Endodermal cell (in vitro differentiated cells): Measurements from ENCODE around the gene COX7A2. TPM values are rescaled to one million over a fixed set of nuclear protein-coding genes. Genes with fewer than 3 reads are reported as not detected.

Source experiments
- DNase-seq: peaks from one replicate; pipeline ENCODE4 v3.0.0-alpha.2; 2017
- H3K27ac ChIP-seq: 2 replicates; pipeline ENCODE4 v1.5.1; 2013; ENCODE audit warnings: mild to moderate bottlenecking, low read depth, low read length, moderate library complexity
- H3K27me3 ChIP-seq: 2 replicates; pipeline ENCODE4 v1.6.1; 2013; ENCODE audit warnings: mild to moderate bottlenecking, low read length, moderate library complexity; ENCODE audit not compliant: insufficient read depth, control insufficient read depth, poor library complexity, severe bottlenecking
- H3K36me3 ChIP-seq: 2 replicates; pipeline ENCODE4 v1.7.0; 2013; ENCODE audit warnings: mild to moderate bottlenecking, low read length, moderate library complexity; ENCODE audit not compliant: control insufficient read depth, insufficient read depth
- H3K4me1 ChIP-seq: one replicate; pipeline ENCODE4 v1.7.0; 2013; ENCODE audit warnings: low read length; ENCODE audit not compliant: control insufficient read depth, insufficient read depth
- H3K4me3 ChIP-seq: 2 replicates; pipeline ENCODE4 v1.5.1; 2013; ENCODE audit warnings: mild to moderate bottlenecking, low read length, moderate library complexity
- H3K9ac ChIP-seq: 2 replicates; pipeline ENCODE4 v1.6.1; 2013; ENCODE audit warnings: mild to moderate bottlenecking, low read length, moderate library complexity; ENCODE audit not compliant: poor library complexity, severe bottlenecking; ENCODE audit errors: extremely low read depth
- H3K9me3 ChIP-seq: 2 replicates; pipeline ENCODE4 v1.6.1; 2013; ENCODE audit warnings: mild to moderate bottlenecking, low read length, moderate library complexity; ENCODE audit not compliant: control insufficient read depth
- H3K27ac Mint-ChIP-seq: 2 replicates; pipeline ENCODE4 v1.8.0; 2020; ENCODE audit warnings: mixed read lengths
- H3K27me3 Mint-ChIP-seq: 2 replicates; pipeline ENCODE4 v1.8.0; 2021; ENCODE audit warnings: mild to moderate bottlenecking, mixed read lengths; ENCODE audit not compliant: insufficient read depth
- H3K36me3 Mint-ChIP-seq: 2 replicates; pipeline ENCODE4 v1.8.0; 2020; ENCODE audit warnings: low read depth, mixed read lengths
- H3K4me1 Mint-ChIP-seq: 2 replicates; pipeline ENCODE4 v1.8.0; 2020; ENCODE audit warnings: mixed read lengths
- H3K4me3 Mint-ChIP-seq: 2 replicates; pipeline ENCODE4 v1.8.0; 2020; ENCODE audit warnings: mild to moderate bottlenecking, moderate library complexity, mixed read lengths
- H3K9me3 Mint-ChIP-seq: 2 replicates; pipeline ENCODE4 v1.8.0; 2020; ENCODE audit warnings: mild to moderate bottlenecking, mixed read lengths
- CTCF ChIP-seq: fragments of 200-600 bp; sonication (generic); conservative IDR thresholded peaks from 2 replicates; pipeline ENCODE4 v1.5.0; 2021; ENCODE audit warnings: antibody characterized with exemption, mild to moderate bottlenecking
- WGBS, 2 experiments: methylation state at CpG; one replicate each; pipeline versions ENCODE4 v1.1.5 to v1.1.7; 2013; ENCODE audit warnings: missing lambda C conversion rate in 2 of 2, mixed read lengths in 1 of 2; ENCODE audit not compliant: insufficient coverage in 1 of 2, insufficient read length in 1 of 2; 5-methylcytosine and 5-hydroxymethylcytosine counted together
- total RNA-seq, 2 donors: library from RNA; stranded (reverse); fragmentation: NEBNext Ultra II Directional in 1 of 2; extraction: Animal tissue kit (Norgen Biotek cat#: 25700) in 1 of 2; gene quantifications; 2 replicates in 1 of 2; 3 replicates in 1 of 2; pipeline ENCODE4 v1.2.1, GENCODE V29; 2021

The COX7A2 gene
- total RNA-seq, 2 donors from 2014 or later, result 399 to 472 TPM

- Mint-ChIP-seq H3K4me3 (no peak within 1 kb of the TSS), H3K27me3 (no peaks in the 10 kb centered on the region), H3K36me3 (no peaks in the 10 kb centered on the region), H3K9me3 (no peaks in the 10 kb centered on the region), H3K4me1 (peaks cover 20% of the 10 kb centered on the region), H3K27ac (no peak within 1 kb of the TSS)
- TF ChIP-seq CTCF, result no peak
- peak; percentile 99 for DNase-seq
- Histone ChIP-seq H3K9ac (peak within 1 kb of the TSS; percentile 64), H3K27me3 (no peaks in the 10 kb centered on the region), H3K36me3 (no peaks in the 10 kb centered on the region), H3K4me3 (peak within 1 kb of the TSS; percentile 86), H3K27ac (peak within 1 kb of the TSS; percentile 59), H3K9me3 (no peaks in the 10 kb centered on the region), H3K4me1 (no peaks in the 10 kb centered on the region)
- WGBS, 2 experiments, result 0% methylated on average over 37 to 55 of the region's 55 CpGs
Observed at GRCh38 chr6:75284632-75285282, 41.2 kb upstream of the COX7A2 start, which contains the start of gene TMEM30A. Gene TMEM30A, minus strand, starts transcription at chr6:75284792. Its CDS starts 154 bp downstream, at chr6:75284638.

DNA sequence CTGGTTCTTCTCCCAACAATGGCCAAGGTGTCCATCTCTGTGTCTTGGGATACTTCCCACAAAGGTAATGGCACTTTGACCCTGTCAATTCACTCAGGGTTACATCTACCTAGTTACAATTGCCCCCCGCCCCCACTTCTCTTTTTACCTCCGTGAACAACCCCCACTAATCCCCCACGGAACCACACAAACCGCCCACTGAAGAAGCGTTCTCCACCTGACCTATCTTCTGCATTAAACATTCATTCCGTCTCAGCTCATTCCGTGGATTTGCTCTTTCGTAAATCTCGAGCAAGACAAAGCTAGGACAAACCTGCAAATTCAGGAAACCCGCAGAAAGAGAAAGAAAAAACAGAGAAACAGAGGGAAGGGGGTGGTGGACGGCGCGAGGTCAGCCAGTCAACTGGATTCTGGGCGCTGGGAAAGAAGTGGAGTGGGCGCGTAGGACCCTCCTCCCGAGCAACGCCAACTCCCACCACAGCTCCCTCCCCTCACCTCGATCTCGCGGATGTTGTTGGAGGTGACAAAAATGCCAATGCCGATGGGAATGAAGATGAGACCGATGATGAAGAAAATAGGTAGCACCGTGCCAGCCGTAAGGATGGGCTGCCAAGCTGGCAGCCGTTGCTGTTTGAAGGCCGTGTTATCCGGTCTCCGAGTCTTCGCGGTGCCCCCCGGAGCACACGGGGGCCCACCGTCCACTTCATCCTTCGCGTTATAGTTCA, 40.5 kb upstream of the COX7A2 start:
- peak overlapping the region; percentile 86 for H3K4me3 ChIP-seq
- H3K9me3 ChIP-seq, result no peaks in the 10 kb centered on the region
- H3K36me3 Mint-ChIP-seq, result no peaks in the 10 kb centered on the region
- H3K4me1 Mint-ChIP-seq, result peaks cover 22% of the 10 kb centered on the region
- H3K36me3 ChIP-seq, result no peaks in the 10 kb centered on the region
- no peak overlapping the region for H3K27ac Mint-ChIP-seq
- no peak for TF ChIP-seq CTCF
- no peaks in the 10 kb centered on the region for H3K9me3 Mint-ChIP-seq
- H3K4me3 Mint-ChIP-seq, result no peak overlapping the region
- peak; percentile 80 for DNase-seq
- peaks cover 2% of the 10 kb centered on the region for H3K4me1 ChIP-seq
- H3K27me3 Mint-ChIP-seq, result no peaks in the 10 kb centered on the region
- WGBS, 2 experiments, result 0% methylated on average over 10 to 36 of the region's 36 CpGs
- peak overlapping the region; percentile 64 for H3K9ac ChIP-seq
- H3K27ac ChIP-seq, result peak overlapping the region; percentile 59
- H3K27me3 ChIP-seq, result no peaks in the 10 kb centered on the region

GRCh38 chr6:75282706-75283105, 39.1 kb upstream of the COX7A2 start:
- peak overlapping the region; percentile 64 for H3K9ac ChIP-seq

More at GRCh38 chr6:75282706-75283105, 39.1 kb upstream of the COX7A2 start:
- H3K9me3 Mint-ChIP-seq, result no peaks in the 10 kb centered on the region
- TF ChIP-seq CTCF, result no peak
- Histone ChIP-seq H3K36me3 (no peaks in the 10 kb centered on the region), H3K27me3 (no peaks in the 10 kb centered on the region), H3K9me3 (no peaks in the 10 kb centered on the region), H3K4me3 (peak overlapping the region; percentile 86), H3K27ac (no peak overlapping the region), H3K4me1 (peaks cover 2% of the 10 kb centered on the region)
- DNase-seq, result no peak
- H3K36me3 Mint-ChIP-seq, result no peaks in the 10 kb centered on the region
- H3K27ac Mint-ChIP-seq, result peak overlapping the region; percentile 38
- peaks cover 31% of the 10 kb centered on the region for H3K4me1 Mint-ChIP-seq
- WGBS, 2 experiments, result 40% methylated on average over 2 of the region's 2 CpGs; no CpG with 5 or more reads in 1 of the 2 experiments
- H3K27me3 Mint-ChIP-seq, result no peaks in the 10 kb centered on the region
- no peak overlapping the region for H3K4me3 Mint-ChIP-seq
